ENCODE data around the gene AGAP5.
"Not testable (repeated sequence)": the region's sequence is repeated elsewhere in the genome, so short reads cannot be mapped to it uniquely, and the experiment has no call there.

AGAP5 gene

GRCh38 chr10:73697675-73698159 is at the start of gene AGAP5:
Gene AGAP5 (minus strand): TSS chr10:73698109. CDS start chr10:73697755, 354 bp downstream.
- not testable (repeated sequence) for DNase-seq (ENCODE audit: low read depth)

GRCh38 chr10:73746721-73747120 is 48.8 kb upstream of the AGAP5 start:
- DNase-seq (ENCODE audit: low read depth): no peak

- peak; percentile 80 for DNase-seq (ENCODE audit: low read depth)
Observed at GRCh38 chr10:73744664-73744975, 46.7 kb upstream of the AGAP5 start.

GRCh38 chr10:73743905-73744663 is 46.2 kb upstream of the AGAP5 start, which contains the start of gene SEC24C:
Gene SEC24C (plus strand): TSS chr10:73744372. CDS start chr10:73746833, 2,461 bp downstream.
- DNase-seq (ENCODE audit: low read depth): peak; percentile 97

GRCh38 chr10:73743327-73743904 is 45.5 kb upstream of the AGAP5 start:
- DNase-seq (ENCODE audit: low read depth): no peak

- no peak for DNase-seq (ENCODE audit: low read depth)
Observed at GRCh38 chr10:73742454-73742734, 44.5 kb upstream of the AGAP5 start.

GRCh38 chr10:73740501-73741254 is 42.8 kb upstream of the AGAP5 start:
- DNase-seq (ENCODE audit: low read depth): not testable (repeated sequence)

GRCh38 chr10:73734796-73735305 is 36.9 kb upstream of the AGAP5 start:
- no peak for DNase-seq (ENCODE audit: low read depth)

GRCh38 chr10:73734028-73734720 is 36.3 kb upstream of the AGAP5 start:
- DNase-seq (ENCODE audit: low read depth): no peak

GRCh38 chr10:73732931-73733623 is 35.2 kb upstream of the AGAP5 start:
- DNase-seq (ENCODE audit: low read depth): no peak

- DNase-seq (ENCODE audit: low read depth): no peak
Observed at GRCh38 chr10:73732426-73732825, 34.5 kb upstream of the AGAP5 start.

GRCh38 chr10:73731588-73732375 is 33.9 kb upstream of the AGAP5 start:
- no peak for DNase-seq (ENCODE audit: low read depth)

GRCh38 chr10:73730153-73730906 is 32.4 kb upstream of the AGAP5 start:
- DNase-seq (ENCODE audit: low read depth): peak; percentile 95

- peak; percentile 60 for DNase-seq (ENCODE audit: low read depth)
Observed at GRCh38 chr10:73729781-73730152, 31.9 kb upstream of the AGAP5 start.

- DNase-seq (ENCODE audit: low read depth): no peak
Observed at GRCh38 chr10:73723516-73723915, 25.6 kb upstream of the AGAP5 start.

GRCh38 chr10:73720561-73720960 is 22.7 kb upstream of the AGAP5 start:
- peak; percentile 35 for DNase-seq (ENCODE audit: low read depth)

- no peak for DNase-seq (ENCODE audit: low read depth)
Observed at GRCh38 chr10:73717556-73717955, 19.6 kb upstream of the AGAP5 start.

GRCh38 chr10:73716251-73716650 is 18.3 kb upstream of the AGAP5 start:
- no peak for DNase-seq (ENCODE audit: low read depth)

GRCh38 chr10:73715179-73716156 is 17.6 kb upstream of the AGAP5 start:
- not testable (repeated sequence) for DNase-seq (ENCODE audit: low read depth)

All from ELR (cell line).